ENCODE results near the gene TBK1.

DNA sequence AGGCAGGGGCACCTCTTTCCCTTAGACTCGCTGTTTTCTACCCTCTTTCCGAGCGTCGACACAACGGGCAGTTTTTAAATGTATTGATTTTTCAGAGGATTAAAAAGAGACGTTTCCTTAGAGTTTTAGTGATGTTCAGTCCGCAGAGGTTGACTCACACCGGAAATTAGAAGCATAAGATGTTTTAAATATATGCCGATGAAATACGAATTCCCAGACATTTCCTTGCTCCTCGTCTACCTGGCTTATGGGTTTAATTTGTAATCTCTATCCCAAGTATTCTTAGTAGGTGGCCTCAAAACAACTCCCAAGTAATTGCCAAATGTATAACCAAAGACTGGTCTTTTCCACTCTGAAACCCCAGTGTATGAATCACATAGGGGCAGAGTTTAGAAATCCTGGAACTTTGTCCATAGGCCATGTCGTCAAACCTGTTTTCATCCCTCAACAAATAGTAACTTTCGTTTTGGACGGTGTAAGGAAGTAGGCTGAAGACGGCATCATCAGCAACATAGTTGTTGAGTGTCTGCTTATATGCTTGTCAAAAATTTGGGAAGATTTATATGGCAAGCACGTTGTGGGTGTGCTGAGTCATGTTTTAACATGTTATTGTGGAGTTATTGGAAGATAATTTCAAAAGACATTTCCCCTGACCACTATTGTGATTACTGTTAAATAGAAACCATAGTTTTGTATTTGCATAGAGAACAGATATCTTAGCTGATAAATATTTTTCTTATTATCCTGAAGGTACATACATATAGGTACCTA is 824 bp downstream of the TBK1 start:
- TF ChIP-seq POLR2AphosphoS5 (IDR thresholded peaks at IDR 0.05) (peak in 1 of 4 donors; percentile 64), POLR2A (IDR thresholded peaks at IDR 0.05) (no peak)
- TF ChIP-seq, protein P1, sequence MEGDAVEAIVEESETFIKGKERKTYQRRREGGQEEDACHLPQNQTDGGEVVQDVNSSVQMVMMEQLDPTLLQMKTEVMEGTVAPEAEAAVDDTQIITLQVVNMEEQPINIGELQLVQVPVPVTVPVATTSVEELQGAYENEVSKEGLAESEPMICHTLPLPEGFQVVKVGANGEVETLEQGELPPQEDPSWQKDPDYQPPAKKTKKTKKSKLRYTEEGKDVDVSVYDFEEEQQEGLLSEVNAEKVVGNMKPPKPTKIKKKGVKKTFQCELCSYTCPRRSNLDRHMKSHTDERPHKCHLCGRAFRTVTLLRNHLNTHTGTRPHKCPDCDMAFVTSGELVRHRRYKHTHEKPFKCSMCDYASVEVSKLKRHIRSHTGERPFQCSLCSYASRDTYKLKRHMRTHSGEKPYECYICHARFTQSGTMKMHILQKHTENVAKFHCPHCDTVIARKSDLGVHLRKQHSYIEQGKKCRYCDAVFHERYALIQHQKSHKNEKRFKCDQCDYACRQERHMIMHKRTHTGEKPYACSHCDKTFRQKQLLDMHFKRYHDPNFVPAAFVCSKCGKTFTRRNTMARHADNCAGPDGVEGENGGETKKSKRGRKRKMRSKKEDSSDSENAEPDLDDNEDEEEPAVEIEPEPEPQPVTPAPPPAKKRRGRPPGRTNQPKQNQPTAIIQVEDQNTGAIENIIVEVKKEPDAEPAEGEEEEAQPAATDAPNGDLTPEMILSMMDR (IDR thresholded peaks at IDR 0.05) = no peak
